ENCODE results near the gene OTOG.

- TF ChIP-seq, protein P1, sequence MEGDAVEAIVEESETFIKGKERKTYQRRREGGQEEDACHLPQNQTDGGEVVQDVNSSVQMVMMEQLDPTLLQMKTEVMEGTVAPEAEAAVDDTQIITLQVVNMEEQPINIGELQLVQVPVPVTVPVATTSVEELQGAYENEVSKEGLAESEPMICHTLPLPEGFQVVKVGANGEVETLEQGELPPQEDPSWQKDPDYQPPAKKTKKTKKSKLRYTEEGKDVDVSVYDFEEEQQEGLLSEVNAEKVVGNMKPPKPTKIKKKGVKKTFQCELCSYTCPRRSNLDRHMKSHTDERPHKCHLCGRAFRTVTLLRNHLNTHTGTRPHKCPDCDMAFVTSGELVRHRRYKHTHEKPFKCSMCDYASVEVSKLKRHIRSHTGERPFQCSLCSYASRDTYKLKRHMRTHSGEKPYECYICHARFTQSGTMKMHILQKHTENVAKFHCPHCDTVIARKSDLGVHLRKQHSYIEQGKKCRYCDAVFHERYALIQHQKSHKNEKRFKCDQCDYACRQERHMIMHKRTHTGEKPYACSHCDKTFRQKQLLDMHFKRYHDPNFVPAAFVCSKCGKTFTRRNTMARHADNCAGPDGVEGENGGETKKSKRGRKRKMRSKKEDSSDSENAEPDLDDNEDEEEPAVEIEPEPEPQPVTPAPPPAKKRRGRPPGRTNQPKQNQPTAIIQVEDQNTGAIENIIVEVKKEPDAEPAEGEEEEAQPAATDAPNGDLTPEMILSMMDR (IDR thresholded peaks at IDR 0.05) = no peak
- no peak for TF ChIP-seq EZH2 (IDR thresholded peaks at IDR 0.05; ENCODE audit: borderline replicate concordance, insufficient read depth, low read depth, low read length, poor library complexity, severe bottlenecking)
These were observed 92.7 kb downstream of the OTOG start for GRCh38 chr11:17639781-17640180.
